Liver (tissue), 9 donors: ENCODE results near the gene SCN1B. TPM values are rescaled to one million over a fixed set of nuclear protein-coding genes. Genes with fewer than 3 reads are reported as not detected.

Source experiments
- DNase-seq: peaks from one replicate; pipeline ENCODE4 v3.0.0-alpha.2; 2017; ENCODE audit warnings: low spot score
- H3K27ac ChIP-seq, 2 donors: one replicate each; pipeline ENCODE4 v1.7.0; 2013; ENCODE audit warnings: inconsistent platforms in 2 of 2, low read length in 2 of 2, control low read depth in 1 of 2, low read depth in 1 of 2, mild to moderate bottlenecking in 1 of 2
- H3K27me3 ChIP-seq, 4 donors: one replicate each; pipeline versions ENCODE4 v1.6.1 to v1.7.0; 2013; ENCODE audit warnings: low read length in 3 of 4, inconsistent platforms in 1 of 4, mild to moderate bottlenecking in 1 of 4, moderate library complexity in 1 of 4; ENCODE audit not compliant: control insufficient read depth in 4 of 4, insufficient read depth in 4 of 4
- H3K36me3 ChIP-seq, 4 donors: one replicate each; pipeline versions ENCODE4 v1.6.1 to v1.7.0; 2013; ENCODE audit warnings: low read length in 3 of 4, mild to moderate bottlenecking in 3 of 4, low read depth in 1 of 4, moderate library complexity in 1 of 4; ENCODE audit not compliant: control insufficient read depth in 4 of 4, insufficient read depth in 3 of 4
- H3K4me1 ChIP-seq, 4 donors: one replicate each; pipeline versions ENCODE4 v1.6.1 to v1.7.0; 2013; ENCODE audit warnings: low read length in 3 of 4, mild to moderate bottlenecking in 3 of 4, moderate library complexity in 1 of 4; ENCODE audit not compliant: control insufficient read depth in 4 of 4, insufficient read depth in 4 of 4
- H3K4me3 ChIP-seq, 3 donors: one replicate each; pipeline versions ENCODE4 v1.6.1 to v1.7.0; 2013; ENCODE audit warnings: low read length in 3 of 3, control low read depth in 1 of 3, low read depth in 1 of 3, mild to moderate bottlenecking in 1 of 3
- H3K9ac ChIP-seq, 2 donors: one replicate each; pipeline ENCODE4 v1.7.0; 2013; ENCODE audit warnings: low read length in 2 of 2, mild to moderate bottlenecking in 2 of 2, moderate library complexity in 2 of 2, control low read depth in 1 of 2, low read depth in 1 of 2
- H3K9me3 ChIP-seq, 4 donors: one replicate each; pipeline versions ENCODE4 v1.6.1 to v1.7.0; 2013; ENCODE audit warnings: low read length in 3 of 4; ENCODE audit not compliant: control insufficient read depth in 4 of 4
- ATF3 ChIP-seq: IDR thresholded peaks from 2 replicates; pipeline ENCODE4 v1.6.1; 2016; ENCODE audit warnings: antibody characterized with exemption
- CTCF ChIP-seq: fragments of 150-350 bp; IDR thresholded peaks from 2 replicates; pipeline ENCODE4 v1.5.1; 2017; ENCODE audit warnings: improper control_type of control experiment, low read depth, low read length; ENCODE audit not compliant: missing input control
- FOXA1 ChIP-seq: IDR thresholded peaks from 2 replicates; pipeline ENCODE4 v1.6.1; 2016; ENCODE audit warnings: antibody characterized with exemption
- FOXA2 ChIP-seq: IDR thresholded peaks from 2 replicates; pipeline ENCODE4 v1.6.1; 2016; ENCODE audit warnings: antibody characterized with exemption
- GABPA ChIP-seq, 2 donors: IDR thresholded peaks in 1 of 2; conservative IDR thresholded peaks in 1 of 2; 2 replicates each; pipeline ENCODE4 v1.6.1; 2016; ENCODE audit warnings: antibody characterized with exemption in 2 of 2, mild to moderate bottlenecking in 1 of 2, moderate library complexity in 1 of 2
- HNF4A ChIP-seq, 2 donors: conservative IDR thresholded peaks; 2 replicates each; pipeline ENCODE4 v1.6.1; 2016; ENCODE audit warnings: antibody characterized with exemption in 2 of 2, mild to moderate bottlenecking in 2 of 2
- HNF4G ChIP-seq: IDR thresholded peaks from 2 replicates; pipeline ENCODE4 v1.6.1; 2016; ENCODE audit warnings: antibody characterized with exemption
- JUND ChIP-seq, 2 donors: IDR thresholded peaks; 2 replicates each; pipeline ENCODE4 v1.6.1; 2016; ENCODE audit warnings: antibody characterized with exemption in 2 of 2
- MAX ChIP-seq: IDR thresholded peaks from 2 replicates; pipeline ENCODE4 v1.6.1; 2016; ENCODE audit warnings: antibody characterized with exemption
- NR2F2 ChIP-seq: IDR thresholded peaks from 2 replicates; pipeline ENCODE4 v1.6.1; 2016; ENCODE audit warnings: antibody characterized with exemption
- RAD21 ChIP-seq, 2 donors: IDR thresholded peaks; 2 replicates each; pipeline ENCODE4 v1.6.1; 2016; ENCODE audit warnings: antibody characterized with exemption in 2 of 2, mild to moderate bottlenecking in 2 of 2
- RXRA ChIP-seq, 2 donors: IDR thresholded peaks; 2 replicates each; pipeline ENCODE4 v1.6.1; 2017 to 2018; ENCODE audit warnings: antibody characterized with exemption in 2 of 2, mild to moderate bottlenecking in 1 of 2
- SP1 ChIP-seq: IDR thresholded peaks from 2 replicates; pipeline ENCODE4 v1.6.1; 2018; ENCODE audit warnings: antibody characterized with exemption, mild to moderate bottlenecking
- TAF1 ChIP-seq: conservative IDR thresholded peaks from 2 replicates; pipeline ENCODE4 v1.6.1; 2016; ENCODE audit warnings: antibody characterized with exemption, mild to moderate bottlenecking
- YY1 ChIP-seq: IDR thresholded peaks from 2 replicates; pipeline ENCODE4 v1.6.1; 2016; ENCODE audit warnings: antibody characterized with exemption, mild to moderate bottlenecking
- ZBTB33 ChIP-seq: IDR thresholded peaks from 2 replicates; pipeline ENCODE4 v1.6.1; 2016; ENCODE audit warnings: antibody characterized with exemption
- WGBS: extraction: QIAGEN DNeasy Blood & Tissue Kit; methylation state at CpG from one replicate; pipeline ENCODE4 v1.1.7; 2013; 5-methylcytosine and 5-hydroxymethylcytosine counted together
- polyA plus RNA-seq, 2 donors: library from polyadenylated mRNA; stranded (reverse) in 1 of 2; unstranded in 1 of 2; fragments of 200-250 nt in 1 of 2; fragments of >200 nt in 1 of 2; fragmentation: Nextera tagmentation in 1 of 2; extraction: Ambion mirVana in 1 of 2; gene quantifications; one replicate each; pipeline versions ENCODE4 v1.2.1 to v1.2.3, GENCODE V29; 2013 to 2015
- total RNA-seq, 2 donors: library from RNA; depleted of rRNA; stranded (reverse); fragments of >200 nt; gene quantifications; one replicate each; pipeline ENCODE4 v1.2.3, GENCODE V29; 2014
- TF ChIP-seq, protein P1 (sequence below): IDR thresholded peaks from 2 replicates; pipeline ENCODE4 v1.6.1; 2016; ENCODE audit warnings: antibody characterized with exemption, mild to moderate bottlenecking
- donor health status: healthy.
- donor health status: healthy.
- donor health status: healthy.
- donor health status: healthy.
- donor health status: healthy.

Gene SCN1B
- total and polyA plus RNA-seq, 4 donors: 1.6 to 5.8 (median 3.4) TPM

DNA sequence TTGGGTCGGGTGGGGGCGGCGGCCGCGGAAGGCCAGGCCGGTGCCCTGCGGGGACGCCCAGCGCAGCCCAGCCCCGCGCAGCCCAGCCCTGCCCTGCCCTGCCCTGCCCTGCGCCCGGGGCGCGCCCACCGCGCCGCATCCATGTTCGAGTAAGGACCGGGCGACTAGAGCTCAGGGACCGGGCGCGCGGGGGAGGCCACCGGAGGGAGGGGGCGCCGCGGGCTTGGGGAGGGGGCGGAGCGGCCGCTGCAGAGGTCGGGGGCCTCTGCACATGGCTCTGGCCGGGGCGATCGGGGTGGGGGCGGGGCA is 30.0 kb upstream of the SCN1B start:
- Histone ChIP-seq H3K27ac (peak overlapping the region; percentile 95 to 96), H3K9ac (no peak overlapping the region), H3K36me3 (no peaks in the 10 kb centered on the region), H3K27me3 (no peaks in the 10 kb centered on the region), H3K4me1 (peaks cover 0 to 33% (median 9%) of the 10 kb centered on the region in 4 donors), H3K4me3 (peak overlapping the region in 1 of 3 donors; percentile 76), H3K9me3 (no peaks in the 10 kb centered on the region)
- no peak for TF ChIP-seq SP1
- no peak for TF ChIP-seq RXRA (IDR thresholded peaks at IDR 0.05)
- TF ChIP-seq HNF4A (conservative IDR thresholded peaks at IDR 0.05): no peak
- TF ChIP-seq TAF1: no peak
- TF ChIP-seq FOXA1: no peak
- TF ChIP-seq FOXA2: no peak
- TF ChIP-seq NR2F2: no peak
- no peak for TF ChIP-seq GABPA (IDR thresholded peaks at IDR 0.05 in 1 of 2, conservative IDR thresholded peaks at IDR 0.05 in 1 of 2)
- TF ChIP-seq, protein P1, sequence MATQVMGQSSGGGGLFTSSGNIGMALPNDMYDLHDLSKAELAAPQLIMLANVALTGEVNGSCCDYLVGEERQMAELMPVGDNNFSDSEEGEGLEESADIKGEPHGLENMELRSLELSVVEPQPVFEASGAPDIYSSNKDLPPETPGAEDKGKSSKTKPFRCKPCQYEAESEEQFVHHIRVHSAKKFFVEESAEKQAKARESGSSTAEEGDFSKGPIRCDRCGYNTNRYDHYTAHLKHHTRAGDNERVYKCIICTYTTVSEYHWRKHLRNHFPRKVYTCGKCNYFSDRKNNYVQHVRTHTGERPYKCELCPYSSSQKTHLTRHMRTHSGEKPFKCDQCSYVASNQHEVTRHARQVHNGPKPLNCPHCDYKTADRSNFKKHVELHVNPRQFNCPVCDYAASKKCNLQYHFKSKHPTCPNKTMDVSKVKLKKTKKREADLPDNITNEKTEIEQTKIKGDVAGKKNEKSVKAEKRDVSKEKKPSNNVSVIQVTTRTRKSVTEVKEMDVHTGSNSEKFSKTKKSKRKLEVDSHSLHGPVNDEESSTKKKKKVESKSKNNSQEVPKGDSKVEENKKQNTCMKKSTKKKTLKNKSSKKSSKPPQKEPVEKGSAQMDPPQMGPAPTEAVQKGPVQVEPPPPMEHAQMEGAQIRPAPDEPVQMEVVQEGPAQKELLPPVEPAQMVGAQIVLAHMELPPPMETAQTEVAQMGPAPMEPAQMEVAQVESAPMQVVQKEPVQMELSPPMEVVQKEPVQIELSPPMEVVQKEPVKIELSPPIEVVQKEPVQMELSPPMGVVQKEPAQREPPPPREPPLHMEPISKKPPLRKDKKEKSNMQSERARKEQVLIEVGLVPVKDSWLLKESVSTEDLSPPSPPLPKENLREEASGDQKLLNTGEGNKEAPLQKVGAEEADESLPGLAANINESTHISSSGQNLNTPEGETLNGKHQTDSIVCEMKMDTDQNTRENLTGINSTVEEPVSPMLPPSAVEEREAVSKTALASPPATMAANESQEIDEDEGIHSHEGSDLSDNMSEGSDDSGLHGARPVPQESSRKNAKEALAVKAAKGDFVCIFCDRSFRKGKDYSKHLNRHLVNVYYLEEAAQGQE: no peak
- no peak for TF ChIP-seq ZBTB33
- no peak for TF ChIP-seq HNF4G
- no peak for TF ChIP-seq JUND (IDR thresholded peaks at IDR 0.05)
- TF ChIP-seq ATF3: no peak
- no peak for TF ChIP-seq CTCF
- no peak for TF ChIP-seq YY1
- no peak for TF ChIP-seq RAD21 (IDR thresholded peaks at IDR 0.05)
- no peak for TF ChIP-seq MAX
- no peak for DNase-seq
- WGBS: 1% methylated on average over 37 of the region's 37 CpGs
